HCT116 (cell line): ENCODE data around the gene SLC44A3. TPM values are rescaled to one million over a fixed set of nuclear protein-coding genes. Genes with fewer than 3 reads are reported as not detected.

Experiments
- ATAC-seq: fragments of 200-7000 bp; cut with Tn5 transposase; 2 replicates; pipeline ENCODE4 v1.9.1; 2020; ENCODE audit warnings: mild to moderate bottlenecking, moderate library complexity
- BruUV-seq: library from RNA; stranded (reverse); fragments of 400-500 nt; replicated peaks from 2 replicates; lab custom pipeline; 2021; lab: Mats Ljungman, UMichigan
- CTCF ChIA-PET: fragments of 300-600 bp; sonication (Branson Sonifier 250); formaldehyde crosslinking; loops from one replicate; lab custom pipeline; 2021; ENCODE audit warnings: antibody characterized with exemption; lab: Charles Lee
- POLR2A ChIA-PET: fragments of 300-600, 350-600 bp; sonication (Branson Sonifier 250); formaldehyde crosslinking; loops from one replicate; lab custom pipeline; 2021; ENCODE audit warnings: antibody characterized with exemption; lab: Charles Lee
- RAD21 ChIA-PET, 2 experiments: fragments of 300-600 bp; sonication (Branson Sonifier 250); formaldehyde crosslinking; loops; one replicate each; lab custom pipeline; 2023; ENCODE audit warnings: low total read pairs in 2 of 2; ENCODE audit not compliant: uncharacterized antibody in 2 of 2, unreplicated experiment in 2 of 2, low non-redundant PET in 1 of 2; lab: Charles Lee
- DNase-seq: peaks from one replicate; pipeline ENCODE4 v3.0.0-alpha.2; 2010; ENCODE audit warnings: low read depth, low spot score
- H2AFZ ChIP-seq: fragments of 200-600 bp; shearing (Covaris generic), sonication (generic); 2 replicates; pipeline ENCODE4 v1.6.1; 2017; ENCODE audit warnings: low read depth, mixed run types, mixed read lengths, antibody characterized with exemption, low read length; ENCODE audit not compliant: poor library complexity, severe bottlenecking
- H3K27ac ChIP-seq: 2 replicates; pipeline ENCODE4 v1.5.1; 2012; ENCODE audit warnings: low read depth, low read length
- H3K27me3 ChIP-seq: fragments of 200-600 bp; sonication (generic); 2 replicates; pipeline ENCODE4 v1.6.1; 2016; ENCODE audit warnings: mixed run types, low read length, mixed read lengths; ENCODE audit not compliant: insufficient read depth
- H3K36me3 ChIP-seq, 2 experiments: fragments of 200-500 bp in 1 of 2; fragments of 200-600 bp in 1 of 2; sonication (Bioruptor generic) in 1 of 2; sonication (generic) in 1 of 2; 2 replicates each; pipeline versions ENCODE4 v1.5.1 to v1.6.1; 2014 to 2016; ENCODE audit warnings: low read length in 2 of 2, inconsistent platforms in 1 of 2, mixed read lengths in 1 of 2, mixed run types in 1 of 2; ENCODE audit not compliant: insufficient read depth in 2 of 2, control insufficient read depth in 1 of 2
- H3K4me1 ChIP-seq, 2 experiments: fragments of 200-600 bp in 1 of 2; sonication (generic) in 1 of 2; 2 replicates each; pipeline versions ENCODE4 v1.5.1 to v1.6.1; 2012 to 2017; ENCODE audit warnings: low read length in 2 of 2, inconsistent platforms in 1 of 2, mild to moderate bottlenecking in 1 of 2, mixed read lengths in 1 of 2, mixed run types in 1 of 2, moderate library complexity in 1 of 2; ENCODE audit not compliant: insufficient read depth in 2 of 2, control insufficient read depth in 1 of 2
- H3K4me2 ChIP-seq: fragments of 200-600 bp; sonication (generic); 2 replicates; pipeline ENCODE4 v1.6.1; 2017; ENCODE audit warnings: mixed run types, low read length, mixed read lengths
- H3K4me3 ChIP-seq, 2 experiments: fragments of 200-600 bp in 1 of 2; sonication (generic) in 1 of 2; replicated peaks in 1 of 2; 2 replicates each; pipeline ENCODE4 v1.5.1; 2011 to 2016; ENCODE audit warnings: low read length in 2 of 2, control low read depth in 1 of 2, low read depth in 1 of 2, mild to moderate bottlenecking in 1 of 2, mixed read lengths in 1 of 2, mixed run types in 1 of 2
- H3K79me2 ChIP-seq: fragments of 200-600 bp; sonication (generic); 2 replicates; pipeline ENCODE4 v1.6.1; 2017; ENCODE audit warnings: mild to moderate bottlenecking, mixed run types, low read length, moderate library complexity, mixed read lengths; ENCODE audit not compliant: insufficient read depth
- H3K9ac ChIP-seq: fragments of 200-600 bp; sonication (generic); 2 replicates; pipeline ENCODE4 v1.6.1; 2016; ENCODE audit warnings: low read length, mixed read lengths
- H3K9me2 ChIP-seq: fragments of 200-600 bp; sonication (generic), shearing (Covaris generic); 2 replicates; pipeline ENCODE4 v1.6.1; 2017; ENCODE audit warnings: mixed run types, mild to moderate bottlenecking, moderate library complexity; ENCODE audit not compliant: insufficient read depth
- H3K9me3 ChIP-seq, 2 experiments: fragments of 200-500 bp in 1 of 2; fragments of 200-600 bp in 1 of 2; sonication (Bioruptor generic) in 1 of 2; sonication (generic) in 1 of 2; 2 replicates each; pipeline ENCODE4 v1.6.1; 2014 to 2017; ENCODE audit warnings: low read length in 2 of 2, mixed read lengths in 2 of 2, inconsistent platforms in 1 of 2, low read depth in 1 of 2, mild to moderate bottlenecking in 1 of 2, mixed run types in 1 of 2, moderate library complexity in 1 of 2; ENCODE audit not compliant: control insufficient read depth in 1 of 2, insufficient read depth in 1 of 2
- H4K20me1 ChIP-seq: fragments of 200-600 bp; sonication (generic), shearing (Covaris generic); 2 replicates; pipeline ENCODE4 v1.6.1; 2017; ENCODE audit warnings: mixed run types, mild to moderate bottlenecking, moderate library complexity; ENCODE audit not compliant: insufficient read depth
- CEBPB ChIP-seq: IDR thresholded peaks from 2 replicates; pipeline ENCODE4 v1.6.1; 2012; ENCODE audit warnings: low read depth
- ELF1 ChIP-seq: IDR thresholded peaks from 2 replicates; pipeline ENCODE4 v1.6.1; 2012; ENCODE audit warnings: low read depth, borderline replicate concordance
- EZH2 ChIP-seq: fragments of 200-600 bp; sonication (generic); IDR thresholded peaks from 2 replicates; pipeline ENCODE4 v1.6.1; 2017; ENCODE audit warnings: antibody characterized with exemption, mixed run types
- EZH2phosphoT487 ChIP-seq: fragments of 200-600 bp; IDR thresholded peaks from 2 replicates; pipeline ENCODE4 v1.6.1; 2018; ENCODE audit warnings: antibody characterized with exemption, borderline replicate concordance
- FOSL1 ChIP-seq: IDR thresholded peaks from 2 replicates; pipeline ENCODE4 v1.6.1; 2012; ENCODE audit warnings: low read depth
- JUND ChIP-seq: IDR thresholded peaks from 2 replicates; pipeline ENCODE4 v1.6.1; 2012
- POLR2A ChIP-seq: IDR thresholded peaks from 2 replicates; pipeline ENCODE4 v1.7.0; 2011; ENCODE audit warnings: borderline replicate concordance; ENCODE audit not compliant: insufficient read depth, insufficient read length; ENCODE audit errors: extremely low read depth
- POLR2AphosphoS5 ChIP-seq: IDR thresholded peaks from 2 replicates; pipeline ENCODE4 v1.6.1; 2011; ENCODE audit warnings: mild to moderate bottlenecking, low read depth, low read length, moderate library complexity
- RAD21 ChIP-seq: IDR thresholded peaks from 2 replicates; pipeline ENCODE4 v1.6.1; 2012; ENCODE audit warnings: low read depth, mild to moderate bottlenecking
- TCF7L2 ChIP-seq: IDR thresholded peaks from 2 replicates; pipeline ENCODE4 v1.7.0; 2011; ENCODE audit warnings: borderline replicate concordance, inconsistent platforms; ENCODE audit not compliant: insufficient read depth, insufficient read length; ENCODE audit errors: extremely low read depth
- YY1 ChIP-seq: IDR thresholded peaks from 2 replicates; pipeline ENCODE4 v1.6.1; 2011; ENCODE audit warnings: low read length, low read depth, moderate library complexity, mild to moderate bottlenecking; ENCODE audit not compliant: insufficient replicate concordance; ENCODE audit errors: extremely low read depth
- ZFX ChIP-seq: fragments of 450-650 bp; IDR thresholded peaks from 2 replicates; pipeline ENCODE4 v1.6.1; 2017
- ZNF274 ChIP-seq: fragments of 200-500 bp; sonication (Bioruptor generic); IDR thresholded peaks from 2 replicates; pipeline ENCODE4 v1.6.1; 2014; ENCODE audit warnings: mild to moderate bottlenecking, low read depth, low read length, inconsistent platforms
- intact Hi-C: fragments of 100-400 bp; cut with micrococcal nuclease; formaldehyde crosslinking; loops from 2 replicates; pipeline ENCODE4 v1.10.0; 2022
- total RNA-seq: library from RNA; stranded (reverse); gene quantifications from one replicate; pipeline ENCODE4 v1.2.1, GENCODE V29; 2021; ENCODE audit not compliant: unreplicated experiment
- TF ChIP-seq, protein P1 (sequence below): IDR thresholded peaks from 2 replicates; pipeline ENCODE4 v1.6.1; 2012; ENCODE audit warnings: low read depth
- TF ChIP-seq, protein P2 (sequence below), 3 experiments: fragments of 200-600 bp in 1 of 3; sonication (generic) in 1 of 3; IDR thresholded peaks in 2 of 3; conservative IDR thresholded peaks in 1 of 3; 2 replicates each; pipeline ENCODE4 v1.5.1; 2012 to 2017; ENCODE audit warnings: low read depth in 2 of 3, low read length in 2 of 3, antibody characterized with exemption in 1 of 3, borderline replicate concordance in 1 of 3, control low read depth in 1 of 3, mild to moderate bottlenecking in 1 of 3, mixed read lengths in 1 of 3, mixed run types in 1 of 3, moderate library complexity in 1 of 3; ENCODE audit not compliant: insufficient read depth in 1 of 3
- TF ChIP-seq, protein P3 (sequence below): IDR thresholded peaks from 2 replicates; pipeline ENCODE4 v1.6.1; 2012

SLC44A3 gene
- total RNA-seq, 1 experiment from 2014 or later, result 9.6 TPM

DNA sequence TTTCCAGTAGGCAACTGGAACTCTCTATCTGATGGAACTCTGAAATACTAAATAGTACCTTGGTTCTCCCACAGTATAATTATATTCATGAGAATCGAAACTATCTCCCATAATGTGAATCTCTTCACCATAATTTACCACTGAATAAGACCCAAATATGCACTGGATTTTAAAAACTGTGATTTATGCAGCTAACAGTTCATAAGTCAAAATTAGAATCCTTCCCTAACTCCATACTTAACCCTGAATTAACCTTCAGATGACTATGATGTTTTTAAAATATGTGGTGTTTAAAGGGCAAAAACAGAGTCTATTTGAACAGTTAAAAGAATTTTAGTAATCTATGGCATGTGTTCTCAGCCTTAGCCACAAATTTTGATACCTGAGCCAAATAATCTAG lies 22.9 kb upstream of the SLC44A3 start:
- RAD21 ChIA-PET, result no interaction called here
- no peaks in the 10 kb centered on the region for H3K36me3 ChIP-seq
- no peaks in the 10 kb centered on the region for H4K20me1 ChIP-seq
- H3K79me2 ChIP-seq, result no peaks in the 10 kb centered on the region
- H3K9me3 ChIP-seq, result no peaks in the 10 kb centered on the region
- no peak overlapping the region for H3K27ac ChIP-seq
- intact Hi-C loops, result no loop called here
- H3K9ac ChIP-seq, result no peak overlapping the region
- no peaks in the 10 kb centered on the region for H3K27me3 ChIP-seq
- ATAC-seq (no peak), DNase-seq (no peak)
- no peak overlapping the region for H3K4me3 ChIP-seq
- H2AFZ ChIP-seq, result no peak overlapping the region
- H3K4me2 ChIP-seq, result no peak overlapping the region
- H3K4me1 ChIP-seq, result peaks cover 14 to 70% of the 10 kb centered on the region in 2 experiments
- CTCF ChIA-PET, result no interaction called here
- no peaks in the 10 kb centered on the region for H3K9me2 ChIP-seq
- BruUV-seq, result no TSS peak
- POLR2A ChIA-PET, result no interaction called here
- TF ChIP-seq JUND, result no peak
- TF ChIP-seq, protein P1, sequence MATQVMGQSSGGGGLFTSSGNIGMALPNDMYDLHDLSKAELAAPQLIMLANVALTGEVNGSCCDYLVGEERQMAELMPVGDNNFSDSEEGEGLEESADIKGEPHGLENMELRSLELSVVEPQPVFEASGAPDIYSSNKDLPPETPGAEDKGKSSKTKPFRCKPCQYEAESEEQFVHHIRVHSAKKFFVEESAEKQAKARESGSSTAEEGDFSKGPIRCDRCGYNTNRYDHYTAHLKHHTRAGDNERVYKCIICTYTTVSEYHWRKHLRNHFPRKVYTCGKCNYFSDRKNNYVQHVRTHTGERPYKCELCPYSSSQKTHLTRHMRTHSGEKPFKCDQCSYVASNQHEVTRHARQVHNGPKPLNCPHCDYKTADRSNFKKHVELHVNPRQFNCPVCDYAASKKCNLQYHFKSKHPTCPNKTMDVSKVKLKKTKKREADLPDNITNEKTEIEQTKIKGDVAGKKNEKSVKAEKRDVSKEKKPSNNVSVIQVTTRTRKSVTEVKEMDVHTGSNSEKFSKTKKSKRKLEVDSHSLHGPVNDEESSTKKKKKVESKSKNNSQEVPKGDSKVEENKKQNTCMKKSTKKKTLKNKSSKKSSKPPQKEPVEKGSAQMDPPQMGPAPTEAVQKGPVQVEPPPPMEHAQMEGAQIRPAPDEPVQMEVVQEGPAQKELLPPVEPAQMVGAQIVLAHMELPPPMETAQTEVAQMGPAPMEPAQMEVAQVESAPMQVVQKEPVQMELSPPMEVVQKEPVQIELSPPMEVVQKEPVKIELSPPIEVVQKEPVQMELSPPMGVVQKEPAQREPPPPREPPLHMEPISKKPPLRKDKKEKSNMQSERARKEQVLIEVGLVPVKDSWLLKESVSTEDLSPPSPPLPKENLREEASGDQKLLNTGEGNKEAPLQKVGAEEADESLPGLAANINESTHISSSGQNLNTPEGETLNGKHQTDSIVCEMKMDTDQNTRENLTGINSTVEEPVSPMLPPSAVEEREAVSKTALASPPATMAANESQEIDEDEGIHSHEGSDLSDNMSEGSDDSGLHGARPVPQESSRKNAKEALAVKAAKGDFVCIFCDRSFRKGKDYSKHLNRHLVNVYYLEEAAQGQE, result no peak
- TF ChIP-seq CEBPB, result no peak
- TF ChIP-seq, protein P2, sequence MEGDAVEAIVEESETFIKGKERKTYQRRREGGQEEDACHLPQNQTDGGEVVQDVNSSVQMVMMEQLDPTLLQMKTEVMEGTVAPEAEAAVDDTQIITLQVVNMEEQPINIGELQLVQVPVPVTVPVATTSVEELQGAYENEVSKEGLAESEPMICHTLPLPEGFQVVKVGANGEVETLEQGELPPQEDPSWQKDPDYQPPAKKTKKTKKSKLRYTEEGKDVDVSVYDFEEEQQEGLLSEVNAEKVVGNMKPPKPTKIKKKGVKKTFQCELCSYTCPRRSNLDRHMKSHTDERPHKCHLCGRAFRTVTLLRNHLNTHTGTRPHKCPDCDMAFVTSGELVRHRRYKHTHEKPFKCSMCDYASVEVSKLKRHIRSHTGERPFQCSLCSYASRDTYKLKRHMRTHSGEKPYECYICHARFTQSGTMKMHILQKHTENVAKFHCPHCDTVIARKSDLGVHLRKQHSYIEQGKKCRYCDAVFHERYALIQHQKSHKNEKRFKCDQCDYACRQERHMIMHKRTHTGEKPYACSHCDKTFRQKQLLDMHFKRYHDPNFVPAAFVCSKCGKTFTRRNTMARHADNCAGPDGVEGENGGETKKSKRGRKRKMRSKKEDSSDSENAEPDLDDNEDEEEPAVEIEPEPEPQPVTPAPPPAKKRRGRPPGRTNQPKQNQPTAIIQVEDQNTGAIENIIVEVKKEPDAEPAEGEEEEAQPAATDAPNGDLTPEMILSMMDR (IDR thresholded peaks at IDR 0.05 in 2 of 3, conservative IDR thresholded peaks at IDR 0.05 in 1 of 3; ENCODE audit: borderline replicate concordance in 1 of 3, insufficient read depth in 1 of 3, low read depth in 2 of 3, low read length in 2 of 3), result no peak
- TF ChIP-seq YY1, result no peak
- TF ChIP-seq POLR2A, result no peak
- TF ChIP-seq EZH2phosphoT487, result no peak
- TF ChIP-seq, protein P3, sequence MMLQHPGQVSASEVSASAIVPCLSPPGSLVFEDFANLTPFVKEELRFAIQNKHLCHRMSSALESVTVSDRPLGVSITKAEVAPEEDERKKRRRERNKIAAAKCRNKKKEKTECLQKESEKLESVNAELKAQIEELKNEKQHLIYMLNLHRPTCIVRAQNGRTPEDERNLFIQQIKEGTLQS, result no peak
- no peak for TF ChIP-seq ELF1
- TF ChIP-seq POLR2AphosphoS5, result no peak
- TF ChIP-seq ZFX, result no peak
- no peak for TF ChIP-seq TCF7L2
- no peak for TF ChIP-seq FOSL1
- TF ChIP-seq RAD21, result no peak
- no peak for TF ChIP-seq ZNF274
- no peak for TF ChIP-seq EZH2
- TF ChIP-seq, all 23 proteins: peak for 0
